ENCODE results near the gene NLGN1. TPM values are rescaled to one million over a fixed set of nuclear protein-coding genes. Genes with fewer than 3 reads are reported as not detected.

The NLGN1 gene
- total RNA-seq, 1 experiment from 2014 or later = not detected

- no peaks in the 10 kb centered on the region for H3K36me3 ChIP-seq (ENCODE audit: control insufficient read depth in 1 of 2, insufficient read depth in 2 of 2, low read length in 2 of 2)
- H3K4me2 ChIP-seq (ENCODE audit: low read length) = no peak overlapping the region
- H3K79me2 ChIP-seq (ENCODE audit: insufficient read depth, low read length) = no peaks in the 10 kb centered on the region
- H3K9me2 ChIP-seq (ENCODE audit: insufficient read depth) = no peaks in the 10 kb centered on the region; the same call in 1 of the 2 replicates
- no peak overlapping the region for H3K9ac ChIP-seq (ENCODE audit: low read length)
- H3K4me3 ChIP-seq (replicated peaks in 1 of 2; ENCODE audit: low read depth in 1 of 2, low read length in 2 of 2) = no peak overlapping the region
- intact Hi-C loops (cut with micrococcal nuclease) = no loop called here
- no peak overlapping the region for H3K27ac ChIP-seq (ENCODE audit: low read depth, low read length)
- ATAC-seq = no peak
- CTCF ChIA-PET = no interaction called here
- H3K27me3 ChIP-seq (ENCODE audit: insufficient read depth, low read length) = no peaks in the 10 kb centered on the region
- H3K9me3 ChIP-seq (ENCODE audit: control insufficient read depth in 1 of 2, insufficient read depth in 1 of 2, low read depth in 1 of 2, low read length in 2 of 2) = no peaks in the 10 kb centered on the region
- BruUV-seq (replicated peaks) = no TSS peak
- RAD21 ChIA-PET (ENCODE audit: low non-redundant PET in 1 of 2, low total read pairs in 2 of 2, uncharacterized antibody in 2 of 2, unreplicated experiment in 2 of 2) = no interaction called here
- no peak overlapping the region for H2AFZ ChIP-seq (ENCODE audit: low read depth, low read length, poor library complexity, severe bottlenecking)
- DNase-seq (ENCODE audit: low read depth, low spot score) = no peak
- H4K20me1 ChIP-seq (ENCODE audit: insufficient read depth) = no peaks in the 10 kb centered on the region
- TF ChIP-seq FOSL1 (IDR thresholded peaks at IDR 0.05; ENCODE audit: low read depth) (no peak), CEBPB (IDR thresholded peaks at IDR 0.05; ENCODE audit: low read depth) (no peak), CBX3 (IDR thresholded peaks at IDR 0.05; ENCODE audit: low read depth) (no peak), ZNF274 (IDR thresholded peaks at IDR 0.05; ENCODE audit: low read depth, low read length) (no peak), ELF1 (IDR thresholded peaks at IDR 0.05; ENCODE audit: borderline replicate concordance, low read depth) (no peak), REST (IDR thresholded peaks at IDR 0.05; ENCODE audit: low read depth) (no peak), ATF3 (IDR thresholded peaks at IDR 0.05) (no peak), MAX (IDR thresholded peaks at IDR 0.05) (no peak), ZBTB33 (IDR thresholded peaks at IDR 0.05; ENCODE audit: extremely low read depth, insufficient replicate concordance, low read length) (no peak), JUND (IDR thresholded peaks at IDR 0.05) (no peak), EGR1 (IDR thresholded peaks at IDR 0.05; ENCODE audit: low read depth) (no peak), ZFX (IDR thresholded peaks at IDR 0.05) (no peak), SRF (IDR thresholded peaks at IDR 0.05; ENCODE audit: low read depth) (no peak), TCF7L2 (IDR thresholded peaks at IDR 0.05; ENCODE audit: borderline replicate concordance, extremely low read depth, insufficient read depth, insufficient read length) (no peak), EZH2 (IDR thresholded peaks at IDR 0.05) (no peak), POLR2A (IDR thresholded peaks at IDR 0.05; ENCODE audit: borderline replicate concordance, extremely low read depth, insufficient read depth, insufficient read length) (no peak), CTCF (IDR thresholded peaks at IDR 0.05 in 2 of 3, conservative IDR thresholded peaks at IDR 0.05 in 1 of 3; ENCODE audit: borderline replicate concordance in 1 of 3, insufficient read depth in 1 of 3, low read depth in 2 of 3, low read length in 2 of 3) (no peak), SIN3A (IDR thresholded peaks at IDR 0.05; ENCODE audit: low read depth) (no peak)
- no peaks in the 10 kb centered on the region for H3K4me1 ChIP-seq (ENCODE audit: control insufficient read depth in 1 of 2, insufficient read depth in 2 of 2, low read length in 2 of 2)
- POLR2A ChIA-PET = no interaction called here
Observed at GRCh38 chr3:173750591-173750990, 353.0 kb downstream of the NLGN1 start.
